ENCODE data around the gene MKNK2.

MKNK2 gene

DNA sequence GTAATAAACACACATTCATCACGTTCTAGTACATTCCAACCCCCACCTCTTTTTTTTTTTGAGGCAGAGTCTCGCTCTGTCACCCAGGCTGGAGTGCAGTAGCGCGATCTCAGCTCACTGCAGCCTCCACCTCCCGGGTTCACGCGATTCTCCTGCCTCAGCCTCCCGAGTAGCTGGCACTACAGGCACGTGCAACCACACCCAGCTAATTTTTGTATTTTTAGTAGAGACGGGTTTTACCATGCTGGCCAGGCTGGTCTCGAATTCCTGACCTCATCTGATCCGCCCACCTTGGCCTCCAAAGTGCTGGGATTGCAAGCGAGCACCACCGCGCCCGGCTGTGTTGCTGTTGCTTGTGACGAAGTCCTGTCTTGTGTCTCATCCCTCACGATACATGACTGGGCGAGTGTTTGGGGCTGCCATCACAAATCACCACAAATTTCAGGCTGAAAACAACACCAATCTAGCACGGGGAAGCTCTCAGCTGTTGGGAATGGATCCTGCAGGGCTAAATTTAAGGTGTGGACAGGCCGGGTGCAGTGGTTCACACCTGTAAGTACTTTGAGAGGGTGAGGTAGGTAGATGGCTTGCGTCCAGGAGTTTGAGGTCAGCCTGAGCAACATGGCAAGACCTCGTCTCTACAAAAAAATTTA is 29.4 kb upstream of the MKNK2 start:
- DNase-seq (ENCODE audit: low spot score) = no peak

DNA sequence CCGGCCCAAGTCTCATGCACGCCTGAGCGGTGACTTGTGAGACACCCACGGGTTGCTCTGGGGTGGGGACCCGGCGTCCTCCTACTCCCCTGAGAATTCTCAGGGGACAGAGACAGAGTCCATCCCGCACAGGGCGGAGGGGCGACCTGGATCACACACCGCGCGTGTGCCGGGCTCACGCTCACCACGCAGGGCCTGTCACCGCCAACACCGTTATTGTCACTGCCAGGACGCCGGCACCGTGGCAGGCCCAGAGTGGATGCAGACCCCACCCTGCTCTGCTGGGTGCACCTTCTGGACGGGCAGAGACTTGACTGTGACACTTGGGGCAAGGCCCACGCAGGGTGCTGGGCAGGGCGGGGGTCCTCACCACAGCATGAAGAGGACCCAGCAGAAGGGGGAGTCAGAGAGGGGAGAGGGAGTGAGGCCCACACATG is 28.8 kb upstream of the MKNK2 start:
- no peak for DNase-seq (ENCODE audit: low spot score)

DNA sequence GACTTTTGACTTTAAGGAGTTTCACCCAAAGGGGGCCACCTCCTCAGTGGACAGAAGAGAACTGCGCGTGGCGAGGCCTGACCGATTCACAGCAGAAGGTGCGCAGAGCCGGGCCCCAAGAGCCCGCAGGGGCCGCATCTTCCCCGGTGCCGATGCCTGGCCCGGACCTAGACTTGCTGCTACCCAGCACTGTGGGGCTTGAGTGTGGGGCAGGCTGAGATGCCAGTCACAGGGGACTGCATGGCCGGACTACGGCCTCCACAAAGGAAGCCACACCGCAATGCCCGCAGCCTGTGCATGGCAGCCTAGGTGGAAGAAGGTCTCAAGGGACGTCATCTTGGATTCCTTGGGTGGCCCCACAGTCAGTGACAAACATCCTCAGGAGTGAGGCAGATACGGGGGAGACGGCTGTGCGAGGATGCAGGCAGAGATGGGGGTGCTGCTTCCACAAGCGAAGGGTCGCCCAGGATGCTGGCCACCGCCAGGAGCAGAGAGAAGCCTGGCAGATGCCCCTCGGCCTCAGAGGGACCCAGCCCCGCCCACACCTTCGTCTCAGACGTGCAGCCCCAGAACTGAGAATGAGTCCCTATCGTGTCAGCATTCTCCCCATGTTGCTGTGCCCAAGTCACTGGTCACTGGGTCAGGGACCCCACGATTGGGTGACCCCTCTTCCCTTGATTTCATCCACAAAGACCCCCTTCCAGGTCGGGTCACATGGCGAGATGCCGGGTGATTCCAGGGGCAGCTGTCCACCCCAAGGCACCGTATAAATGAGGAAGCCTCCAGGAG is 28.2 kb upstream of the MKNK2 start:
- DNase-seq (ENCODE audit: low spot score) = no peak

DNA sequence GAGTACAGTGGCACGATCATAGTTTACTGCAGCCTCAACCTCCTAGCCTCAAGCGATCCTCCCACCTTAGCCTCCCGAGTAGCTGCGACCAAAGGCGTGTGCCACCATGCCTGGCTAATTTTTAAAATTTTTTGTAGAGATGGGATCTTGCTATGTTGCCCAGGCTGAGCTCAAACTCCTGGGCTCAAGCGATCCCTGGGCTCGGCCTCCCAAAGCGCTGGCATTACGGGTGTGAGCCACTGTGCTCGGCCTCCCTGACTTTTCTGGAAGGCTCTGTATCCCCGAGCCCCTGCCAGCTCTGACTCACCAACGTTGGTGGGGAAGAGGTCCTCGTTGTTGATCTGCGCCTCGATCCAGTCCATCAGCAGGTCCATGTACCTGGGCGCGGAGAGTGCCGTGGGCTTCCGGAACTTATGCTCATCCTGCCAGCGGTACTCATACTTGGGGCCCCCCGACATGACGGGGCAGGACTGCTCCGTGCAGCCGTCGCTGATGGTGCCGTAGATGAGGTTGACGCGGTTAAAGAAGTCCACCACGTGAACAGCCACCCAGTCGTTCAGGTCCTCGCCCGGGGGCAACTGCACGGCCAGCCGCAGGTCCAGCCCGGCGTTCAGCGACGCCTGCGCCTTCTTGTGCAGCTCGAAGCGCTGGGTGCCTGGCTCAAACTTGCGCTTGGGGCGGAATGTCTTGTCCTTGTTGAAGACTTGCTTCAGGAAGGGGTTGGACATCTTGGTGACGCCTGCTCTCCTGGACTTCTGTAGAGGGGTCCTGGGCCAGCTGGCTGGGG is 27.0 kb upstream of the MKNK2 start:
- no peak for DNase-seq (ENCODE audit: low spot score)

DNA sequence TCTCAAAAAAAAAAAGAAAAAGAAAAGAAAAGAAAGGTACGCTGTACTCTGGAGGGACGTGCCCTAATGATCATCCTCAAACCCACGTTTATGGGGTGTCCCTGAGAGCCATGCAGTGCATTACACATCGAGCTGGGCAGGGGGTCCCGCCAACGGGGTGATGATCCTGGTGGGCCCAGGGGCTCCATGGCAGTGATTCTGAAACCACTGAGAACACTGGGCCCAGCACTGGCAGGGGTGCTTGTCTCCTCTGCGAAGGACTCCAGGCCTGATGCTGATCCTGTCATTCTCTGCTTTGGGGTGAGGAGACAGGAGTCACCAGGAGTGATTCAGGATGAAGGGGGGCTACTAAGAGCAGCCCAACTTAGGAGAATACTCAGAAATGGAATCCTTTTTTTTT is 26.4 kb upstream of the MKNK2 start:
- no peak for DNase-seq (ENCODE audit: low spot score)

GRCh38 chr19:2076526-2076944 is 25.5 kb upstream of the MKNK2 start:
- no peak for DNase-seq (ENCODE audit: low spot score)

DNA sequence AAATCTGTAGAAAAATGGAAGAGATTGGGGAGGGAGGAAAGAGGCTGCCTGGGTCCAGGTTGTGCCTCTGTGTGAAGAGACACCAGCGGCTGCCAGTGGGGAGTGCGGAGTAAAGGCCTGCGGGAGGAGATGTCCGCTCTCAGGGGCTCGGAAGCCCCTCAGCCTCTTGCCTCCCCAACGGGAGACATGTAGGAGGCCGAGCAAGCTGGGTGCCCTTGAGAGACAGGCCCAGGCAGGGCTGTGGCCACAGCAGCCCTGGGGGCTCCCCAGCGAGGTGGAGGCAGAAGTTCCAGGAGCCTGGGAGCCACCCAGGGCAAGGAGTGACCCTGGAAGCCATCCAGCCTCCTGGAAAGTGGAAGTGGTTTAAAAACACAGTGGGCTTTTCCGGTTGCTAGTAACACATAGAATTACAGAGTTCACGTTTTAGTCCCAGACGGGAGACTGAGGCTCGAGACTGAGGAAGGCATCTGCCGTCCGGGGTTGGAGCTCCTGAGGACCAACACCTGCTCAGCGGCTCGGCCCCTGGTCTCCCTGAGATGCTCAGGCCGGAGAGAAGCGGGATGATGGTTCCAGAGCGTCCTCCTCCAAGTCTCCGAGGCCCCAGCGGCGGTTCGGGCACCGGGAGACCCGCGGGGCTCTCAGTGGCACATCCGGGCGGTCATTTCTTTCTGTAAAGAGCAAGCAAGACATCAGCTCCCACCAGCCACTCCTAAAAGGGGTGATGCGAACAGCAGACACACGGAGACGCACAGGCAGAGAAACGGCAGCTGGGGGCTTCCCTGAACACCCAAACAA is 21.9 kb upstream of the MKNK2 start:
- DNase-seq (ENCODE audit: low spot score) = no peak

DNA sequence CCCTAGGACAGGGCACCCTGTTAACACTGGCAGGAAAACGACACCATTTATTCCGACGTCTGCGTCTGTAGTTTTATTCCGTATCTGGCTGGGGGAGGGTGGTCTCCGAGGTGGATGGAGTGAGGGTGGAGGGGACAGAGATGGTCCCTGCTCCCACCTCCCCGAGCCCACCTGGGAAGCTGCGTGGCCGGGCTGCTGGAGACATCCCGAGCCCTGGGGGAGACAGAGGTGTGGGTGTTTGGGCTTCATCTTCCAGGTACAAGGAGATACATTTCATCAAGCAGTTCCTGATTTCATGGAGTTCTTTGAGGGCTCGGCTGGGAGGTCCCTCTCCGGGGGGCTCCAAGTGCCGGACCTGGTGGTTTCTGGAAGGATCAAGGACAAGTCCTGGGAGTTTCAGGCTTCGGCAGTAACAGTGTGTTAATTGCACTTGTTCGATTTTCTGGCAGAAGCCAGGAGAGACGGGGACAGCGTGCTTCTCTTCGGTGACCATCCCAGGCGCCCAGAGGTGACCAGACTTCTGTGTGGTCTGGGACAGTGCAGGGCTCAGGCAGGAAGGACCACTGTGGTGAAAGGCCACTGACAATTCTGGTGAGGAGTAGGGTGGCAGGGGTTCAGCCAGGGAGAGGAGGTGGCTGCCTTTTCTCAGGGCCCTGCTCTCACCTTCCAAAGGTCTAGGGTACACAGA is 20.1 kb upstream of the MKNK2 start:
- no peak for DNase-seq (ENCODE audit: low spot score)

DNA sequence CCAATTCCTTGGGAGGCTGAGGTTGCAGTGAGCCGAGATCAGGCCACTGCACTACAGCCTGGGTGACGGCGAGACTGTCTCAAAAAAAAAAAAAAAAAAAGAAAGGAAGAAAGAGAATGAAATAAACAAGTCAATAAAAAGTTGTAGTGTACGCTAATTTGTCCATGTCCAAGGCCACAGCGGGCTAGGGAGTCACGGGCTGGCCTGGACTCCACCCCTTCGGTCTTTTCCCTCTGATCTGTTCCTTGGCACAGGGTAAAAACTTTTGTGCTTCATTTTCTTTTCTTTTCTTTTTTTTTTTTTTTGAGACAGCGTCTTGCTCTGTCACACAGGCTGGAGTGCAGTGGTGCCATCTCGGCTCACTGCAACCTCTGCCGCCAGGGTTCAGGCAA is 19.4 kb upstream of the MKNK2 start:
- DNase-seq (ENCODE audit: low spot score) = no peak

DNA sequence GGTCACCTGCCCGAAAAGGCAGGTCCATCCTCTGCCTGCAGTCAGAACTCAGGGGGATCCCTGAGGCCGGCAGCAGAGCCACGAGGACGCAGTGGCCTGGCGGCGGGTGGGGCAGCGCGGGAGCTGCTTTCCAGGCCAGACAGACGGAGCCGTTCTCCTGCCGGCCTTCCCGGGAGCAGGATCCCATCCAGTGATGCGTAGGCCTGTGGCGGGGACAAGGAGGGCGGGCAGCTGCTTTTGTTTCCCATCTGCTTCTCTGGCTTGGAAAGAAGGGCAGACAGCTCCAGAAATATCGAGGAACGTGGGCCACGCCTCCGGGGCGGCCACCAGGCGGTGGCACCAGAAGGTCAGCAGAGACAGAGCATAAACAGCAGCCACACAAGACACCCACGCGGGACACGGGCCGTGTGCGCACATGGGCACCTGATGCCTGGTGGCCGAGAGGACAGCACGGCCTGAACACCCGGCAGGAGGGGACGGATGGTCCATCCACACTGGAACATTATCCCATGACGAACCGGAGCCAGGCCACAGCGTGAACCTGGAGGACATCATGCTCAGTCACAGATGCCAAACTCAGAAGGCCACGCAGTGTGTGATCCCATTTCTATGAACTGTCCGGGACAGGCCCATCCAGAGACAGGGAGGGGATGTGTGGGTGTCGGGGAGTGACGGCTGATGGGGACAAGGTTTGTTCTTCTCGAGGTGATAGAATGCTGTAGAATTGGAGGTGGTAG is 13.9 kb upstream of the MKNK2 start:
- peak; percentile 62 for DNase-seq (ENCODE audit: low spot score)

- DNase-seq (ENCODE audit: low spot score) = no peak
Observed at GRCh38 chr19:2064395-2064787, 13.3 kb upstream of the MKNK2 start.

DNA sequence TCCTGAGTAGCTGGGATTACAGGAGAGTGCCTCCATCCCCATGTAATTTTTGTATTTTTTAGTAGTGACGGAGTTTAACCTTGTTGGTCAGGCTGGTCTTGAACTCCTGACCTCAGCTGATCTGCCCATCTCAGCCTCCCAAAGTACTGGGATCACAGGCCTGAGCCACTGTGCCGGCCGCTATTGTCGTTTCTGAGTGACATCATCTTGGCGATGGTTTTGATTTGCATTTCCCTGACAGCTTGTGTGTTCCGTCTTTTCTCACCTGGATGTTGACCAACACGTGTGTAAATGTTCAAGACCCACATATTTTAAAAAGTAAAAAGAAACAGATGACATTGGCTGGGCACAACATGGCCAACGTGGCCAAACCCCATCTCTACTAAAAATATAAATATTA is 12.8 kb upstream of the MKNK2 start:
- DNase-seq (ENCODE audit: low spot score) = no peak

- DNase-seq (ENCODE audit: low spot score) = no peak
Observed at GRCh38 chr19:2062770-2063169, 11.7 kb upstream of the MKNK2 start.

DNA sequence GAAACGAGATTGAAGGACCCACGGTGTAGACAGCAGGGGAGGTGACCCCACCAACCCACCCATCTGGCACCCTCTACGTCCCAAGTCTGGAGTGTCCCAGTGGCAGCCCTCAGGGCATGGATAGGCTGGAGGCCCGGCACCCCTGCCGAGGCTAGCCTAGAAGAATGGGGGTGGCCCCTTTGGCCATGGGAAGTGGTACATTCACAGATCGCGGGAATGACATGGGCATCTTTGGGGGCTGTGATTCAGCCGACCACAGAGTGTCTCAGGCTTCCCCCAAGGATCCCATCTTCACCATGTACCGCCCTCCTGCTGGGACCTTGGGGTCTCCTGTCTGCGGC is 11.3 kb upstream of the MKNK2 start:
- DNase-seq (ENCODE audit: low spot score) = no peak

GRCh38 chr19:2061495-2062388 is 10.7 kb upstream of the MKNK2 start:
- peak; percentile 98 for DNase-seq (ENCODE audit: low spot score)

GRCh38 chr19:2060884-2061494 is 9.9 kb upstream of the MKNK2 start:
- peak; percentile 67 for DNase-seq (ENCODE audit: low spot score)

GRCh38 chr19:2059422-2060201 is 8.6 kb upstream of the MKNK2 start:
- peak; percentile 67 for DNase-seq (ENCODE audit: low spot score)
